Coronary artery (tissue), 2 donors: Measurements from ENCODE around the gene ST6GALNAC3.

Experiments used
- DNase-seq: peaks from one replicate; pipeline ENCODE4 v3.0.0-alpha.2; 2017; ENCODE audit warnings: low spot score
- H3K27ac ChIP-seq, 2 donors: fragments of 200-600 bp; sonication (generic); one replicate each; pipeline ENCODE4 v1.5.1; 2016 to 2019
- H3K4me3 ChIP-seq: fragments of 200-600 bp; sonication (generic); 2 replicates; pipeline ENCODE4 v1.5.1; 2016; ENCODE audit warnings: mild to moderate bottlenecking, moderate library complexity
- TF ChIP-seq, protein P1 (sequence below): fragments of 200-600 bp; sonication (generic); IDR thresholded peaks from one replicate; pipeline ENCODE4 v1.5.1; 2019; ENCODE audit warnings: antibody characterized with exemption

The ST6GALNAC3 gene

DNA sequence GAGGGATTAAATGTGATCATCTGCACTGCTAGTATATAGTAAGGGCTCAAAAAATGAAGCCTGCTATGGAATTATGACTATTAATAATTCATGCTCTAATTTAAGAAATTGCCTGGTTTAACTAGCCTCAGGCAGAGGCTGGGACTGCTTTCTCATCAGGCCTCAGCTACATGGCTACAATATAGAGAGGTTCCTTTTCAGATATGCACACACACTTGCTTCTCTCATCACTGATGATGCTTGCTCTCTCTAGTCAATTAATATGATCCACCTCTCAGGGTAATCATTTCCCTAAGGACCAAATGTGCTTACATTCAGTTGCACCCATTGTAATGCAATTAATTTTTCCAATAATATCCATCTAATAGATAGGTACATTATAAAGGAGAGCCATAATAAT, 467.8 kb downstream of the ST6GALNAC3 start:
- TF ChIP-seq, protein P1, sequence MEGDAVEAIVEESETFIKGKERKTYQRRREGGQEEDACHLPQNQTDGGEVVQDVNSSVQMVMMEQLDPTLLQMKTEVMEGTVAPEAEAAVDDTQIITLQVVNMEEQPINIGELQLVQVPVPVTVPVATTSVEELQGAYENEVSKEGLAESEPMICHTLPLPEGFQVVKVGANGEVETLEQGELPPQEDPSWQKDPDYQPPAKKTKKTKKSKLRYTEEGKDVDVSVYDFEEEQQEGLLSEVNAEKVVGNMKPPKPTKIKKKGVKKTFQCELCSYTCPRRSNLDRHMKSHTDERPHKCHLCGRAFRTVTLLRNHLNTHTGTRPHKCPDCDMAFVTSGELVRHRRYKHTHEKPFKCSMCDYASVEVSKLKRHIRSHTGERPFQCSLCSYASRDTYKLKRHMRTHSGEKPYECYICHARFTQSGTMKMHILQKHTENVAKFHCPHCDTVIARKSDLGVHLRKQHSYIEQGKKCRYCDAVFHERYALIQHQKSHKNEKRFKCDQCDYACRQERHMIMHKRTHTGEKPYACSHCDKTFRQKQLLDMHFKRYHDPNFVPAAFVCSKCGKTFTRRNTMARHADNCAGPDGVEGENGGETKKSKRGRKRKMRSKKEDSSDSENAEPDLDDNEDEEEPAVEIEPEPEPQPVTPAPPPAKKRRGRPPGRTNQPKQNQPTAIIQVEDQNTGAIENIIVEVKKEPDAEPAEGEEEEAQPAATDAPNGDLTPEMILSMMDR = no peak
- no peak overlapping the region for H3K27ac ChIP-seq
- no peak for DNase-seq

DNA sequence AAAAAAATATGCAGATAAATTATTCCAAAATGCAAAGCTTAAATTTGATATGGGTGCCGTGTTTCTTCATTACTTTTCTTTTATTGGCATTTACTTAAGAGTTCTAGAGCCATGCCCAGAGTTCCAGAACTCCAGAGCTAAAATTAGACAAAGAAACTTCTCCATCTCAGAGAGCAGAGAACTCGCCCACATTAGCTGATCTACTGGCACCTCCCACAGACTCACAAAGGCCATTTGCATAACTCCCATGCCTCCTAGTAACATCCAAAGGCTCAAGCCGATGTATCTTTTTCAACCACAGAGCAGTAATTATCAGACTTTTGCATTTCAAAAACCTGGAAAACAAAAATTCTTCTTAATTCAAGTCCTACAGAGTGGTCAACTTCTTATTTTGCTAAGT, 468.9 kb downstream of the ST6GALNAC3 start:
- no peak for DNase-seq

More for the DNA sequence above, 467.8 kb downstream of the ST6GALNAC3 start:
- H3K4me3 ChIP-seq = no peak overlapping the region

GRCh38 chr1:76546354-76546933, 471.9 kb downstream of the ST6GALNAC3 start:
- DNase-seq = no peak
- TF ChIP-seq, protein P1 = no peak

More for the DNA sequence above, 468.9 kb downstream of the ST6GALNAC3 start:
- Histone ChIP-seq H3K4me3 (no peak overlapping the region), H3K27ac (no peak overlapping the region)
- TF ChIP-seq, protein P1 = no peak

DNA sequence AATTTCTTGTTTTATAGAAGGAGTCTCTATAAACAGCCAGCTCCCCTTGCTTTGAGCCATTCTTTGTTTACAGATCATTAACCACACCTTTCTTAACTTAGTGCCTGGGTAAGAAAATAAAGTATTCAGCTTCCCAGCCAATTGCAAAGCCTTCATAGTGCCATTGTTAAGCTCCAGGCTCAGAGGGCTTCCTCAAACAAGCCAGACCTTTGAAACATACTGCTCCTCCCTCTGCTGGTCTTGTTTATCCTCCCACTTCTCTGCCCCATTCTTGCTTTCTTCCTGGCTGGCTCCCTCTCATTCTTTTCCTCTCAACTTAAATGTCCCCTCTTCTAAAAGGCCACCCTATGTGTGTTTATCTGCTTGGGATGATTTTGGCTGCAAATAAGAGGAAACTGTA, 473.4 kb downstream of the ST6GALNAC3 start:
- Histone ChIP-seq H3K27ac (no peak overlapping the region), H3K4me3 (no peak overlapping the region)
- TF ChIP-seq, protein P1 = no peak
- DNase-seq = no peak

More at GRCh38 chr1:76546354-76546933, 471.9 kb downstream of the ST6GALNAC3 start:
- H3K27ac ChIP-seq = no peak overlapping the region
- H3K4me3 ChIP-seq = no peak overlapping the region

DNA sequence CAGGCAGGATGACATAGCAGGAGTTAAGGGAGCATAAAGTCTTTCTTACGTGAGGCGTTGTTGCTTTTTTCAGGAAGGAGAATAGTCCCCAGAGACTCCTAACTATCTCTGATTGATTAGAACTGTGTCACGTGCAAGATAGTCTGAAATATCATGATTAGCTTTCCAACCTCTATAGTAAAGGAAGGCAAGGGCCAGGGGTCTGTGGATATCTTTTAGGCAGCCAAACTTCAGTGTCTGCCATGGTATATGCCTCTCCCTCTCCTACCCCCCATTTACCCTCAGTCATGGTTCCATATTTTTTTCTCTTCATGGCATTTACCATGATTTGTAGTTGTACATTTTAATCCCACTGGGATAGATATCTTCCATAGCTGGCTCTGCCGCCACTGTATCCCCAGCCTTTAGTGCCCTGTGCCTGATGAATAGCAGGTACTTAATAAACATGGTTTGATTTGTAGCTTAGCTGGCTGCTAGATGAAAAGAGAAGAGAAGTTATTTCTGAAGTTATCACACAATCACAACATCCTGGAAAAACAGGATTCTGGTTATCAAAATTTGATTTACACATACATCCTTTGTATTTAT, 474.1 kb downstream of the ST6GALNAC3 start:
- DNase-seq = no peak
- no peak overlapping the region for H3K4me3 ChIP-seq
- no peak overlapping the region for H3K27ac ChIP-seq
- TF ChIP-seq, protein P1 = no peak

DNA sequence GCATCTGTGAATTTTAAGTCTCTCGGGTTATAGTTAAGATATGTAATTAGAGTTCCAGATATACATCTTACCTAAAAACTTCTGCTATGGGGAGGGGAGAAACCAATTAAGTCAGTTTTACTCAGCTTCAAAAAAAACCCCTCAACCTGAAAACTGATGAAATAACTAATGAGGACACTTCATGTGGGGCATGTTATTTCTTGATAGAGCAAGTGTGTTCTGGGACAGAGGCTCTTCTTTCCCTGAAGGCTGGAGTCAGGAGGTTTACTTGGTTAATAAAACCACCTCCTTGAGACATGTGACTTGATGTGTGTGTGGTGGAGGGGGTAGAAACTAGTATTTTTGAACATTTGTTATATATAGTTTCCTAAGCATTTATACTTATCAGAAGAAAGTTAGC, 479.7 kb downstream of the ST6GALNAC3 start:
- DNase-seq = no peak
- TF ChIP-seq, protein P1 = no peak
- Histone ChIP-seq H3K4me3 (no peak overlapping the region), H3K27ac (no peak overlapping the region)

DNA sequence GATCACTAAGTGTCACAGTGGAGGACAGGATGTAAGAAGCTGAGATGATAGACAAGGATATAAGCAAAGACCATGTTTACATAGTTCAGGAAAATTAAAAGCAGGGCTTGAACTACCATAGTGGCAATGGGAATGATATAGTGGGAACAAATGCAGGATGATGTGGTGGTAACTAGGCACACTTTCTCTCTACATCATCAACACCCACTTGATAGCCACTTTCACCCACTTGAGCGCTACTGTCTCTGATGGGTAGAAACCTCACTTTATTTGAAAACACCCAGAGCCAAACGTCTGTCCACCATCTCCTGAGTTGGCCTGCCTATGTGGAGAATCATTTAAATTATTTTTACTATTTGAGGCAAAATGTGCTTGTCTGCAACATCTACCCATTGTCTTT, 487.7 kb downstream of the ST6GALNAC3 start:
- TF ChIP-seq, protein P1 = no peak
- H3K27ac ChIP-seq = no peak overlapping the region
- DNase-seq = no peak
- no peak overlapping the region for H3K4me3 ChIP-seq
